A549 treated with AZD9567 at 1 μM for 4 hours (cell line): ENCODE measurements around the gene TMEM200A. TPM values are rescaled to one million over a fixed set of nuclear protein-coding genes. Genes with fewer than 3 reads are reported as not detected.

Experiments used
- total RNA-seq: library from RNA; stranded (reverse); fragments of 200-300 nt; extraction: Qiagen RNA extraction; gene quantifications from 5 replicates; pipeline ENCODE4 v1.2.3, GENCODE V29; 2022; ENCODE audit not compliant: insufficient read depth

TMEM200A gene
- 0.04 to 0.07 TPM (median 0.05 TPM) in 4 of 5 replicates, not detected in the other for total RNA-seq

DNA sequence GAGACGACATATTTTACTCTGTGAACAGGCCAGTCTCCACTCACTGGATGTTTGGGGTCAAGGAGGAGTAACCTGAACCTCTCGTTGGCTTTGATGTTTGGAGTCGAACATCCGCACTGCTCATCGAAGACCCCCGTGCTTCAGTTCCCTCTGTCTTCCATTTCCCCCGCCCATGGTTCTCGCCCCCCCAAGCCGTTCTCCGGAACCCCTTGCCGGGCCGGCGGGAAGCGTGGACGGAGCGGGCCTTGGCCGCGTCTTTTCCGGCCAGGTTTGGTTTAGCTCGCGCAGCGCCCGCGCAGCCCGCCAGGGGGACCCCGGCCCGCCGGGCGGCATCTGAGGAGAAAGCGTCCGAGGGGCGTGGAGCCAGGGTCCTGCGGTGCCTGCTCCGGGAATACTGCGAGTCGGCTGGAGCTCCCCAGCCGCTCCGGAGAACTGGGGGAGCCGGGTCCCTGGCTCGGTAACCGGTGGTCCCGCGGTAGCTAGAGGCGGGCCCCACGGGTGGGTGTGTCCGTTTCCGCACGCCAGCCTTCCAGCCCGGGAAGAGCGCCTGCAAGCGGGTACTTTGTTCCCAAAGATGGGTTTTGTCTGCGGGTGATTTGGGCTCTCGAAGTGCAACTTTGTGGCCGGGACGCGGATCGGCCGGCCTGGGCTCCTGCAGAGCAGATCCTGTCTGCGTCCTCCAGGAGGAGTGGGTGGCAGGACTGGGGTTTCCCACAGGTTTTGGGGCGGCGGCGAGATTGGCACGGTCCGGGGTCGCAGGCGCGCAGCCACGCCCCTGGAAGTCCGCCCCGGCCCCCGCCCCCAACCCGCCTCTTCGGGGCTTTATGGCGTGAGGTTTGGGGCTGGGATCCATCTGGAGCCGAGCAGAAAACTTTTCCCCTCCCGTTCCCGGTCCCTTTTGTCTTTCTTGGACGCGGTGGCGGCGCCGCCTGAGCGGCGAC, at the start of gene TMEM200A:
TSS of gene TMEM200A (plus strand) at position 852 of the 941 bp plus-strand sequence. CDS start 74,406 bp downstream, outside the sequence.

Other genes starting within 250 kb of the TMEM200A start
- gene SAMD3, start 143.1 kb upstream of the TMEM200A start, total RNA-seq, result not detected in 5 replicates